DMS153 (cell line): Measurements from ENCODE around the gene GASK1B.

Experiments
- DNase-seq: peaks from one replicate; lab custom pipeline; 2025; lab: John Stamatoyannopoulos, UW

GASK1B gene

DNA sequence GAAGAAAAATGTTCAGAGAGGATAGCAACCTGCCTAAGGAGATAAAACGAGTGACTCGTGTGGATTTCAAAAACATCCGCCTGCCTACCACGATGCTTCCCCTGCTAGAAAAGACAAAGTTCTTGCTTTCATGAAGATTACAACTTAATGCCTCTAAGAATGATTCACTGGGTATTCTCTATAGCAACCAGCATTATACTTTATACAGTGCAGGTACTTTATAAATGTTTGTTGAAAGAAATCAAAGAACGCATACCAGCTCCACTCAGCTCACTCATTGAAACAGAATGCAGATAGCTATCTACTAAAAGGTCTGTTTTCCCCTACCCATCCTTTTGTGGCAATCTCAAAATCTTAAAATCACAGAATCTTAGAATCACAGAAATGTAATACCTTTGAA is 33.7 kb downstream of the GASK1B start:
- DNase-seq, result no peak

- no peak for DNase-seq
Observed at GRCh38 chr4:158134222-158134621, 38.6 kb downstream of the GASK1B start.

- DNase-seq, result no peak
Observed at GRCh38 chr4:158133551-158133950, 39.3 kb downstream of the GASK1B start.

DNA sequence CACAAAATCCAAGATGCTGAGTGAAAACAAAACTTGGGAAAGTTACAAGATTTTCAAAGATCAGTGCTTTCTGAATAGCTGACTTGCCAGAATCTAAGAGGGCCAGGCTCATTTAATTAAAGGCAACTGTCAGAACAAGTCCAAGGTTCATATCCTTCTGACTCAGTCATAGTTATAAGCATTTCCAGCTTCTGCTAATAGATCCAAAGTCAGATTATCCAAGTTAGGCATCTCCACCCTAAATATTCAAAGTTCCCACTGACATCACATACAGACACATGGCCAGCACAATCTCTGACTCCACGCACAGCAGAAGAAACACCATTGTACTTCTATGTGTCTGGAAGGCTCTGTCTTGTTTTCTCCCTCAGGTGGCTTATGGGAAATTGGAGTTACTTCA is 41.8 kb downstream of the GASK1B start:
- DNase-seq, result no peak

DNA sequence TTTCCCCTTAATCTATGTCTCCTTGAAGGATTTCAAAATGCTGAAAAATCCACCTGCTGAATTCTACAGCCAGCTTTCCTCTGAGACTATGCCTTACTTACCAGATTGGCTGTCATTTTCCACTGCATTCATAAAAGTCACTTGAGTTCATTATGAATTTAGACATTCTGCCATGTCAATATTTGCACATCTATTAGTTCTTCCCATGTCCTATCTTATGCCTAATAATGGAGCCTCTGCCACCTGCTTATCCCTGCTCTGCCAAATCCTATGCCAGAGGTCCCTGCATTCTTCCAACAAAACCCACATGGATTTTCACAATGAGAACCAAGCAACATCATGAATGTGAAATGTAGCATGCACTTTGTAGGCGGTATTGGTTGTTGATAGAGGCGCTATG is 42.6 kb downstream of the GASK1B start:
- DNase-seq, result peak; percentile 76

GRCh38 chr4:158129694-158130093 is 43.1 kb downstream of the GASK1B start:
- no peak for DNase-seq

DNA sequence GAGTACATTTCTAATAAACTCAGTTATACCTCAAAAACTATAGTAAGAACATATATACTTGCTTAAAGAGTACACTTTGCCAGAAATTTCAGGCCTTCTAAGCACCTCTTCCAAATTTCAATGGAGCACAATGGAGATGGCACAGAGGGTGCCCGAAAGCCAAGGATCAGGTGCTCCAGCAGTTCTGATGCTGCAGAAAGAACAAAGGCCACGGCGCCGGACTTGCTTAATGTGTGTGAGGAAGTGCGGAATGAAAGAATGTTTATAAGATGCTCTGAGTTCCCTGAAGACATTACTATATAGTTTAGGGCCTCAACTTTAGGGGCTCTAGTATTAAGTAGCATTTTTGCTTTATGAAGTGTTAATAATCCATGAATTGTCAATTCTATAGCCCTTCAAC is 44.3 kb downstream of the GASK1B start:
- DNase-seq, result no peak

DNA sequence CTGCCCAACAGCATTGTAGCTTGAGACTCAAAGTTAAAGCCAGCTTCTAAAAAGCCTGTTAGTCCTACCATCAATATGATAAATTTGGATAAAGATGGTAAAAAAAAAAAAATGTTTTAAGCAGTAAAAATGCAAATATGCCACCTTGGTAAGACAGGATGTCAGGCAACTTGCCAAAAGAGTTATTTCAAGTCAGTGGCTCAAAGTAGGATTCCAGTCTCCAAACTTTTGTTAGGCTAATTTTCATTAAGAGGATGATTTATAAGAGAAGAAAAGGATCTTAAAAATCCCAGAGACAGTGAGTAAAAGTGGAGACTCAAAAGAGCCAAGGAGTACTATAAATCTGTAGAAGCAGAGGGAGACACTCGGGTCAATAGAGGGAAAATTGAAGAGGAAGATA is 47.5 kb downstream of the GASK1B start:
- DNase-seq, result no peak
